GM12878 (cell line): ENCODE results near the gene CLEC4D. TPM values are rescaled to one million over a fixed set of nuclear protein-coding genes. Genes with fewer than 3 reads are reported as not detected.
A peak's percentile ranks its signal among the peaks of the same experiment; 100 is the strongest.
"Not testable (repeated sequence)": the region's sequence is repeated elsewhere in the genome, so short reads cannot be mapped to it uniquely, and the experiment has no call there.

Experiments used
- ATAC-seq: fragments of 200-7000 bp; cut with Tn5 transposase; 3 replicates; pipeline ENCODE4 v1.9.1; 2020; ENCODE audit warnings: mild to moderate bottlenecking, moderate library complexity
- BruUV-seq: library from RNA; stranded (reverse); fragments of 400-500 nt; replicated peaks from 2 replicates; lab custom pipeline; 2021; lab: Mats Ljungman, UMichigan
- CTCF ChIA-PET: fragments of 300-600 bp; sonication (Branson Sonifier 250); formaldehyde crosslinking; extraction: SDS; loops from one replicate; lab custom pipeline; 2021; ENCODE audit warnings: inconsistent platforms; lab: Yijun Ruan, JAX
- POLR2A ChIA-PET: fragments of 350-600 bp; formaldehyde crosslinking; extraction: SDS; loops from one replicate; lab custom pipeline; 2021; ENCODE audit warnings: inconsistent platforms; lab: Charles Lee
- RAD21 ChIA-PET: fragments of 300-600 bp; sonication (Branson Sonifier 250); formaldehyde crosslinking; loops from one replicate; lab custom pipeline; 2023; ENCODE audit warnings: antibody characterized with exemption; ENCODE audit not compliant: unreplicated experiment; lab: Charles Lee
- SMC1A ChIA-PET: fragments of 300-600 bp; sonication (Branson Sonifier 250); formaldehyde crosslinking; loops from one replicate; lab custom pipeline; 2023; ENCODE audit not compliant: unreplicated experiment, uncharacterized antibody; lab: Charles Lee
- DNase-seq: peaks from one replicate; pipeline ENCODE4 v3.0.0-alpha.2; 2011; ENCODE audit warnings: low read depth, low spot score
- FAIRE-seq: peaks from 3 replicates; lab custom pipeline; 2011; peaks lifted over from hg19 to GRCh38; lab: Jason Lieb, UNC
- H2AFZ ChIP-seq: 2 replicates; pipeline ENCODE4 v1.6.0; 2011; ENCODE audit warnings: low read depth, low read length, control low read depth; ENCODE audit not compliant: control insufficient read depth
- H3K27ac ChIP-seq: 2 replicates; pipeline ENCODE4 v1.5.1; 2011; ENCODE audit warnings: control low read depth; ENCODE audit not compliant: control insufficient read depth, insufficient read depth
- H3K27me3 ChIP-seq, 2 experiments: replicated peaks in 1 of 2; 2 replicates each; pipeline versions ENCODE4 v1.6.0 to v1.6.1; 2011; ENCODE audit warnings: low read length in 1 of 2; ENCODE audit not compliant: control insufficient read depth in 2 of 2, insufficient read depth in 2 of 2
- H3K36me3 ChIP-seq, 2 experiments: 2 replicates each; pipeline ENCODE4 v1.5.1; 2011; ENCODE audit warnings: low read length in 1 of 2; ENCODE audit not compliant: control insufficient read depth in 2 of 2, insufficient read depth in 2 of 2
- H3K4me1 ChIP-seq: 2 replicates; pipeline ENCODE4 v1.6.1; 2011; ENCODE audit warnings: mild to moderate bottlenecking, low read length, moderate library complexity, mixed read lengths; ENCODE audit not compliant: control insufficient read depth, insufficient read depth
- H3K4me2 ChIP-seq: 2 replicates; pipeline ENCODE4 v1.6.0; 2011; ENCODE audit warnings: control low read depth; ENCODE audit not compliant: control insufficient read depth, insufficient read depth
- H3K4me3 ChIP-seq: fragments of 200-600 bp; sonication (generic); 2 replicates; pipeline ENCODE4 v1.5.1; 2016
- H3K79me2 ChIP-seq: 2 replicates; pipeline ENCODE4 v1.6.0; 2011; ENCODE audit warnings: low read length; ENCODE audit not compliant: control insufficient read depth, insufficient read depth
- H3K9ac ChIP-seq: 2 replicates; pipeline ENCODE4 v1.8.0; 2011; ENCODE audit warnings: low read length, control low read depth, mixed read lengths; ENCODE audit not compliant: control insufficient read depth, insufficient read depth
- H3K9me3 ChIP-seq: replicated peaks from 3 replicates; pipeline ENCODE4 v1.5.1; 2011; ENCODE audit warnings: mild to moderate bottlenecking, low read length; ENCODE audit not compliant: control insufficient read depth, insufficient read depth
- H4K20me1 ChIP-seq: 2 replicates; pipeline ENCODE4 v1.6.0; 2011; ENCODE audit not compliant: control insufficient read depth, insufficient read depth
- CTCF ChIP-seq, 3 experiments: IDR thresholded peaks in 2 of 3; conservative IDR thresholded peaks in 1 of 3; 2 replicates each; pipeline ENCODE4 v1.5.1; 2011; ENCODE audit warnings: low read depth in 3 of 3, low read length in 3 of 3, mild to moderate bottlenecking in 3 of 3, control low read depth in 2 of 3, moderate library complexity in 2 of 3, inconsistent platforms in 1 of 3, mixed read lengths in 1 of 3; ENCODE audit not compliant: control insufficient read depth in 2 of 3, insufficient read depth in 1 of 3; ENCODE audit errors: extremely low read depth in 1 of 3
- EED ChIP-seq: sonication (generic); IDR thresholded peaks from 2 replicates; pipeline ENCODE4 v1.6.1; 2016; ENCODE audit warnings: antibody characterized with exemption, low read depth
- FOXM1 ChIP-seq: IDR thresholded peaks from 2 replicates; pipeline ENCODE4 v1.6.1; 2012; ENCODE audit warnings: low read depth, mild to moderate bottlenecking, inconsistent platforms, low read length, moderate library complexity
- GABPA ChIP-seq: IDR thresholded peaks from 2 replicates; pipeline ENCODE4 v1.6.1; 2014; ENCODE audit warnings: antibody characterized with exemption, low read depth, mild to moderate bottlenecking, inconsistent platforms
- GATAD2B ChIP-seq: fragments of 450-650 bp; conservative IDR thresholded peaks from 2 replicates; pipeline ENCODE4 v1.6.1; 2017; ENCODE audit warnings: low read depth, mild to moderate bottlenecking, moderate library complexity
- HDGF ChIP-seq: fragments of 450-650 bp; IDR thresholded peaks from 2 replicates; pipeline ENCODE4 v1.6.1; 2016; ENCODE audit warnings: antibody characterized with exemption
- IRF3 ChIP-seq: fragments of 450-650 bp; IDR thresholded peaks from 2 replicates; pipeline ENCODE4 v1.6.1; 2014; ENCODE audit warnings: mild to moderate bottlenecking
- LARP7 ChIP-seq: fragments of 450-650 bp; IDR thresholded peaks from 2 replicates; pipeline ENCODE4 v1.6.1; 2017; ENCODE audit warnings: mild to moderate bottlenecking
- STAT1 ChIP-seq: fragments of 450-650 bp; conservative IDR thresholded peaks from 2 replicates; pipeline ENCODE4 v1.6.1; 2014; ENCODE audit warnings: antibody characterized with exemption, mild to moderate bottlenecking
- ZBTB40 ChIP-seq: fragments of 450-650 bp; IDR thresholded peaks from 2 replicates; pipeline ENCODE4 v1.6.1; 2016; ENCODE audit warnings: mild to moderate bottlenecking, moderate library complexity, borderline replicate concordance
- ZNF24 ChIP-seq: fragments of 450-650 bp; IDR thresholded peaks from 2 replicates; pipeline ENCODE4 v1.6.1; 2017; ENCODE audit warnings: antibody characterized with exemption, mild to moderate bottlenecking
- ZSCAN29 ChIP-seq: fragments of 450-650 bp; IDR thresholded peaks from 2 replicates; pipeline ENCODE4 v1.6.1; 2017; ENCODE audit warnings: mild to moderate bottlenecking, moderate library complexity
- WGBS: methylation state at CpG from one replicate; pipeline ENCODE4 v1.1.6; 2016; ENCODE audit warnings: low lambda C conversion rate; ENCODE audit not compliant: insufficient replicate concordance, insufficient coverage; ENCODE audit errors: missing lambda C conversion rate; 5-methylcytosine and 5-hydroxymethylcytosine counted together
- in situ Hi-C: fragments of 300-500 bp; cut with MboI; formaldehyde crosslinking; loops from 9 replicates; pipeline ENCODE4 v1.14.3; 2018; ENCODE audit warnings: mixed read lengths
- intact Hi-C: fragments of 100-400 bp; cut with micrococcal nuclease; formaldehyde crosslinking; loops from one replicate; pipeline ENCODE4 v1.14.2; 2022; ENCODE audit not compliant: unreplicated experiment
- polyA plus RNA-seq, 11 experiments: library from polyadenylated mRNA; depleted of rRNA in 4 of 11; unstranded in 6 of 11; stranded (reverse) in 5 of 11; fragments of >200 nt; fragmentation: Nextera tagmentation in 4 of 11; fragmentation: Illumina TruSeq in 1 of 11; extraction: Ambion mirVana in 4 of 11; extraction: Trizol in 1 of 11; gene quantifications; 1 replicate in 1 of 11; 2 replicates in 10 of 11; pipeline versions ENCODE4 v1.2.1 to v1.2.3, GENCODE V29; 2011 to 2016; ENCODE audit warnings: inconsistent platforms in 2 of 11, missing spikeins in 2 of 11, low read depth in 1 of 11
- total RNA-seq, 4 experiments: library from RNA; depleted of rRNA in 3 of 4; stranded (reverse); fragments of >200 nt in 3 of 4; fragmentation: Illumina TruSeq in 1 of 4; extraction: Trizol in 1 of 4; gene quantifications; 2 replicates each; pipeline versions ENCODE4 v1.2.1 to v1.2.3, GENCODE V29; 2013 to 2021

Gene CLEC4D
- total and polyA plus RNA-seq, 10 of the 15 experiments (the other 5 are each of a cell fraction or from before 2014, with no cell fraction given): not detected

GRCh38 chr12:8566052-8566451, 52.7 kb downstream of the CLEC4D start:
- H3K4me2 ChIP-seq, H3K9me3 ChIP-seq, RAD21 ChIA-PET, H3K9ac ChIP-seq, intact Hi-C loops, H2AFZ ChIP-seq, DNase-seq, ATAC-seq, H4K20me1 ChIP-seq, in situ Hi-C loops, H3K36me3 ChIP-seq, BruUV-seq, H3K4me1 ChIP-seq, H3K79me2 ChIP-seq, H3K27me3 ChIP-seq, H3K4me3 ChIP-seq, SMC1A ChIA-PET, H3K27ac ChIP-seq, POLR2A ChIA-PET: not testable (repeated sequence)
- 85% methylated on average over 2 of the region's 2 CpGs for WGBS
- CTCF ChIA-PET: interaction anchor here (0.6 kb wide), 1 partner anchor 22 kb away, joined by 5 read pairs; no protein-coding TSS in a partner anchor
- peak; percentile 93 for FAIRE-seq

- H4K20me1 ChIP-seq: no peaks in the 10 kb centered on the region
- FAIRE-seq (no peak), DNase-seq (no peak), ATAC-seq (no peak)
- no peak overlapping the region for H2AFZ ChIP-seq
- intact Hi-C loops (no loop called here), in situ Hi-C loops (no loop called here)
- ChIA-PET CTCF (no interaction called here), SMC1A (no interaction called here), RAD21 (no interaction called here), POLR2A (no interaction called here)
- no peaks in the 10 kb centered on the region for H3K79me2 ChIP-seq
- no TSS peak for BruUV-seq
- H3K27me3 ChIP-seq: no peaks in the 10 kb centered on the region
- H3K36me3 ChIP-seq: no peaks in the 10 kb centered on the region
- no peak overlapping the region for H3K27ac ChIP-seq
- H3K4me2 ChIP-seq: no peak overlapping the region
- no peak overlapping the region for H3K9ac ChIP-seq
- no peaks in the 10 kb centered on the region for H3K4me1 ChIP-seq
- no peak overlapping the region for H3K4me3 ChIP-seq
- peaks cover 4% of the 10 kb centered on the region; the same call in 2 of the 3 replicates for H3K9me3 ChIP-seq
- TF ChIP-seq FOXM1: no peak
- TF ChIP-seq ZBTB40: no peak
- no peak for TF ChIP-seq LARP7
- TF ChIP-seq IRF3: no peak
- TF ChIP-seq ZSCAN29: no peak
- TF ChIP-seq GABPA: no peak
- TF ChIP-seq ZNF24: no peak
- TF ChIP-seq HDGF: no peak
- no peak for TF ChIP-seq CTCF (IDR thresholded peaks at IDR 0.05 in 2 of 3, conservative IDR thresholded peaks at IDR 0.05 in 1 of 3; ENCODE audit: control insufficient read depth in 2 of 3, extremely low read depth in 1 of 3, insufficient read depth in 1 of 3, low read depth in 3 of 3, low read length in 3 of 3)
- no peak for TF ChIP-seq EED
- TF ChIP-seq GATAD2B: no peak
- TF ChIP-seq STAT1: no peak
These were observed 53.2 kb downstream of the CLEC4D start for GRCh38 chr12:8566525-8566924.
